ENCODE results near the gene COL27A1.

DNA sequence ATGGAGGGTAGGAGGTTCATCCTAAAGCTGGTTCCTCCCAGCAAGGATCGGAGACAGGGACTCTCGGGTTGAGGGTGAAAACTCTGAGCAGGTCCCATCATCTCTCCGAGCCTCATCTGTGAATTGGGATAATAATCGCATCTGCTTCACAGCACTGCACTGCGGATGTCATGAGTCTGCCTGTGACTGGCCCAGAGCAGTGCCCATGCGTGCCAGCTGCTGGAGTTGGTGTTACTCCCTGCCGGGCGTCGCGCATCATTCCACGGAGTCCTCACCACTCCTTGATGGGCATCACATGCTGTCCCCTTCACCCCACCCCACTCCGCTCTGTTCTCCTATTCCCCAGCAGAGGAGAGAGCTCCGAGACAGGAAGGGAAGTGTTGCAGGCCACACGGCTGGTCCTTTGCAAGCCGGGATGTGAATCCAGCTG is 132.4 kb downstream of the COL27A1 start:
- TF ChIP-seq, protein P1, sequence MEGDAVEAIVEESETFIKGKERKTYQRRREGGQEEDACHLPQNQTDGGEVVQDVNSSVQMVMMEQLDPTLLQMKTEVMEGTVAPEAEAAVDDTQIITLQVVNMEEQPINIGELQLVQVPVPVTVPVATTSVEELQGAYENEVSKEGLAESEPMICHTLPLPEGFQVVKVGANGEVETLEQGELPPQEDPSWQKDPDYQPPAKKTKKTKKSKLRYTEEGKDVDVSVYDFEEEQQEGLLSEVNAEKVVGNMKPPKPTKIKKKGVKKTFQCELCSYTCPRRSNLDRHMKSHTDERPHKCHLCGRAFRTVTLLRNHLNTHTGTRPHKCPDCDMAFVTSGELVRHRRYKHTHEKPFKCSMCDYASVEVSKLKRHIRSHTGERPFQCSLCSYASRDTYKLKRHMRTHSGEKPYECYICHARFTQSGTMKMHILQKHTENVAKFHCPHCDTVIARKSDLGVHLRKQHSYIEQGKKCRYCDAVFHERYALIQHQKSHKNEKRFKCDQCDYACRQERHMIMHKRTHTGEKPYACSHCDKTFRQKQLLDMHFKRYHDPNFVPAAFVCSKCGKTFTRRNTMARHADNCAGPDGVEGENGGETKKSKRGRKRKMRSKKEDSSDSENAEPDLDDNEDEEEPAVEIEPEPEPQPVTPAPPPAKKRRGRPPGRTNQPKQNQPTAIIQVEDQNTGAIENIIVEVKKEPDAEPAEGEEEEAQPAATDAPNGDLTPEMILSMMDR (IDR thresholded peaks at IDR 0.05; ENCODE audit: poor library complexity): no peak
- TF ChIP-seq EZH2 (IDR thresholded peaks at IDR 0.05; ENCODE audit: borderline replicate concordance): no peak
